Tibial artery (tissue), 4 donors: ENCODE data around the gene IL10RA.

Experiments
- DNase-seq, 2 donors: peaks; one replicate each; pipeline ENCODE4 v3.0.0-alpha.2; 2019
- H3K27ac ChIP-seq, 2 donors: fragments of 200-600 bp; sonication (generic) in 1 of 2; 1 replicate in 1 of 2; 2 replicates in 1 of 2; pipeline ENCODE4 v1.5.1; 2018 to 2019; ENCODE audit warnings: mild to moderate bottlenecking in 1 of 2
- H3K27me3 ChIP-seq, 2 donors: fragments of 200-600 bp; sonication (generic) in 1 of 2; one replicate each; pipeline versions ENCODE4 v1.5.1 to v1.6.0; 2016 to 2019
- H3K36me3 ChIP-seq, 3 donors: fragments of 200-600 bp; sonication (generic) in 2 of 3; one replicate each; pipeline ENCODE4 v1.5.1; 2016 to 2019; ENCODE audit warnings: mild to moderate bottlenecking in 2 of 3
- H3K4me1 ChIP-seq, 4 donors: fragments of 200-600 bp; sonication (generic) in 2 of 4; 1 replicate in 3 of 4; 2 replicates in 1 of 4; pipeline ENCODE4 v1.5.1; 2016 to 2019
- H3K4me3 ChIP-seq, 2 donors: fragments of 200-600 bp; sonication (generic) in 1 of 2; 1 replicate in 1 of 2; 2 replicates in 1 of 2; pipeline ENCODE4 v1.5.1; 2018 to 2019; ENCODE audit warnings: mild to moderate bottlenecking in 2 of 2
- H3K9me3 ChIP-seq, 3 donors: fragments of 200-600 bp; sonication (generic) in 1 of 3; one replicate each; pipeline ENCODE4 v1.5.1; 2016 to 2019
- CTCF ChIP-seq, 2 experiments: fragments of 200-600 bp in 1 of 2; fragments of 450-650 bp in 1 of 2; IDR thresholded peaks; one replicate each; pipeline ENCODE4 v1.5.1; 2017 to 2019; ENCODE audit warnings: antibody characterized with exemption in 2 of 2, mild to moderate bottlenecking in 1 of 2, moderate library complexity in 1 of 2
- intact Hi-C: fragments of 100-400 bp; cut with DNase I; formaldehyde crosslinking; loops from one replicate; pipeline ENCODE4 v1.15.0; 2023; ENCODE audit warnings: low total_unique reads

Gene IL10RA

GRCh38 chr11:117996058-117996457 lies 9.9 kb downstream of the IL10RA start:
- peaks cover 8 to 43% (median 41%) of the 10 kb centered on the region in 3 donors for H3K36me3 ChIP-seq
- intact Hi-C loops, result no loop called here
- no peak for DNase-seq
- H3K4me1 ChIP-seq, result no peaks in the 10 kb centered on the region
- H3K27ac ChIP-seq, result no peak overlapping the region
- no peaks in the 10 kb centered on the region for H3K9me3 ChIP-seq
- TF ChIP-seq CTCF (IDR thresholded peaks at IDR 0.05), result no peak
- H3K4me3 ChIP-seq, result no peak overlapping the region
- no peaks in the 10 kb centered on the region for H3K27me3 ChIP-seq

DNA sequence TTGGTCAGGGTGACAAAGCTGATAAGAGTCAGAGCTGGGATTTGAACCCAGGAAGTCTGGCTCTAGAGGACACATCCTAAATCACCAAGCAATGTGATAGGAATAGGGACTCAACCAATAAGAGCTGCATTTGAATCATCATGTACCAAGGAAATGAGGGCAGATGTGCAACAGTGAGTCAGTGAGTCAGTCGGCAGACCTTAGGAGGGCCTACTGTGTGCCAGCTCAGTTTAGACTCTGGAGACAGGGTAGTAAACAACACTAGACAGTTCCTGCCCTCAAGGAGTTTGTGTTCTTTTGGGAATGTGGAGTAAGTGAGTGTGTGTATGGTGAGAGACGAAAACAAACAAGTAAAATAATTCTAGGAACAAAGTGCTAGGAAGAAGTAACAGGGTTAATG lies 11.2 kb downstream of the IL10RA start:
- no peak for TF ChIP-seq CTCF (IDR thresholded peaks at IDR 0.05)
- H3K27me3 ChIP-seq, result no peaks in the 10 kb centered on the region
- DNase-seq, result no peak
- H3K27ac ChIP-seq, result no peak overlapping the region
- intact Hi-C loops, result no loop called here
- H3K4me1 ChIP-seq, result no peaks in the 10 kb centered on the region
- no peak overlapping the region for H3K4me3 ChIP-seq
- H3K36me3 ChIP-seq, result peaks cover 8 to 43% (median 41%) of the 10 kb centered on the region in 3 donors
- H3K9me3 ChIP-seq, result no peaks in the 10 kb centered on the region

DNA sequence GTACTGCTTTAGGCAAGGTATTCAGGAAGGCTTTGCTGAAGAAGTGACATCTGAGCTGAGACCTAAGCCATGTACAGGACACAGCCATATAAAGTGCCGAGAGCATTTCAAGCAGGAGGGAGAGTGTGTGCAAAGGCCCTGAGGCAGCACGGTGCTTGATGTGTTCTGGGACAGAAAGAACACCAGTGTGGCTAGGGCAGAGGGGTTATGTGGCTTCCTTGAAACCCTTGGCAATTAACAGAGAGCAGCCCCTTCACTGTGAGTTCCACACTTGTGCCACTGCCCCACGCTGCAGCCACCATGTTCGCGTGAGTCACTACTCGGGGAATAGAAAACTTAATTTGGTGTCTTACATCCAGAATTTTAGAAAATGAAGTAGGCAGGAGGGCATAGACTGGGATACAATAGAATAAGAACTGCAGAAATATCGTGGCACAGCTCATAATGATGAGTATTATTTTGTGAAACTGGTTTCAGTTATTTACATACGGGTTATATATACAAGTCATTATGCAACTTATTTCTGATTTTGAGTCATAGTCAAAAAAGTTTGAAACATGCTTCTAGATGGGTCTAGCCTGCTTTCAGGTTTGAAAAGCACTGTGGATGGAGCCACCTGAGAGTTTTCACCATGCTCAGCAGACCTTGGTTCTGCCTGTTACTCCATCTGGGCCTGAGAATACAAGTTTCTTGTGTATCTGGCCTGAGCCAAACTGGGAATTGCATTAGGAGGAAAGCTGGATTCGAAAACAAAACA lies 11.8 kb downstream of the IL10RA start:
- H3K9me3 ChIP-seq, result no peaks in the 10 kb centered on the region
- H3K4me3 ChIP-seq, result no peak overlapping the region
- DNase-seq, result peak in 1 of 2 donors; percentile 8
- TF ChIP-seq CTCF (IDR thresholded peaks at IDR 0.05), result no peak
- H3K36me3 ChIP-seq, result peaks cover 8 to 43% (median 41%) of the 10 kb centered on the region in 3 donors
- no peaks in the 10 kb centered on the region for H3K4me1 ChIP-seq
- no peak overlapping the region for H3K27ac ChIP-seq
- H3K27me3 ChIP-seq, result no peaks in the 10 kb centered on the region
- intact Hi-C loops, result no loop called here

- H3K9me3 ChIP-seq, result peaks cover 0 to 3% (median 0%) of the 10 kb centered on the region in 3 donors
- peaks cover 8 to 43% (median 41%) of the 10 kb centered on the region in 3 donors for H3K36me3 ChIP-seq
- no peak overlapping the region for H3K27ac ChIP-seq
- intact Hi-C loops, result no loop called here
- no peak overlapping the region for H3K4me3 ChIP-seq
- H3K27me3 ChIP-seq, result no peaks in the 10 kb centered on the region
- TF ChIP-seq CTCF (IDR thresholded peaks at IDR 0.05), result no peak
- no peaks in the 10 kb centered on the region for H3K4me1 ChIP-seq
- DNase-seq, result peak in 1 of 2 donors; percentile 16
These were observed 12.6 kb downstream of the IL10RA start for GRCh38 chr11:117998664-117999353.

- intact Hi-C loops, result no loop called here
- H3K4me1 ChIP-seq, result no peaks in the 10 kb centered on the region
- peaks cover 0 to 3% (median 0%) of the 10 kb centered on the region in 3 donors for H3K9me3 ChIP-seq
- no peak overlapping the region for H3K4me3 ChIP-seq
- H3K27ac ChIP-seq, result no peak overlapping the region
- no peak for TF ChIP-seq CTCF (IDR thresholded peaks at IDR 0.05)
- DNase-seq, result peak in 1 of 2 donors; percentile 18
- no peaks in the 10 kb centered on the region for H3K27me3 ChIP-seq
- H3K36me3 ChIP-seq, result peaks cover 8 to 38% (median 35%) of the 10 kb centered on the region in 3 donors
These were observed 13.3 kb downstream of the IL10RA start for GRCh38 chr11:117999354-117999993.
